Fibroblast of skin of back (primary cell): ENCODE results near the gene TTC7B.
A peak's percentile ranks its signal among the peaks of the same experiment; 100 is the strongest.
"Not testable (repeated sequence)": the region's sequence is repeated elsewhere in the genome, so short reads cannot be mapped to it uniquely, and the experiment has no call there.

Experiments used
- DNase-seq: peaks from one replicate; pipeline ENCODE4 v3.0.0-alpha.2; 2013

TTC7B gene

GRCh38 chr14:90830931-90831701 is 14.9 kb upstream of the TTC7B start:
- DNase-seq = no peak

- no peak for DNase-seq
Measured at GRCh38 chr14:90829677-90830076, 13.4 kb upstream of the TTC7B start.

GRCh38 chr14:90828642-90829487 is 12.6 kb upstream of the TTC7B start:
- DNase-seq = no peak

- DNase-seq = peak; percentile 87
Measured at GRCh38 chr14:90827919-90828610, 11.8 kb upstream of the TTC7B start.

- DNase-seq = not testable (repeated sequence)
Measured at GRCh38 chr14:90823542-90823941, 7.3 kb upstream of the TTC7B start.

GRCh38 chr14:90820958-90821357 is 4.7 kb upstream of the TTC7B start:
- peak; percentile 11 for DNase-seq

GRCh38 chr14:90819734-90820393 is 3.6 kb upstream of the TTC7B start:
- no peak for DNase-seq

- DNase-seq = no peak
Measured at GRCh38 chr14:90818715-90819114, 2.5 kb upstream of the TTC7B start.

GRCh38 chr14:90816681-90817436 is 629 bp upstream of the TTC7B start:
- no peak for DNase-seq

- no peak for DNase-seq
Measured at GRCh38 chr14:90815572-90815821, 733 bp downstream of the TTC7B start.

GRCh38 chr14:90814806-90815571 is 1.2 kb downstream of the TTC7B start:
- no peak for DNase-seq

- DNase-seq = no peak
Measured at GRCh38 chr14:90813442-90813841, 2.8 kb downstream of the TTC7B start.

GRCh38 chr14:90812109-90812508 is 4.1 kb downstream of the TTC7B start:
- DNase-seq = no peak

- DNase-seq = no peak
Measured at GRCh38 chr14:90811641-90812040, 4.6 kb downstream of the TTC7B start.

GRCh38 chr14:90810806-90811205 is 5.4 kb downstream of the TTC7B start:
- DNase-seq = no peak

GRCh38 chr14:90809530-90810312 is 6.5 kb downstream of the TTC7B start:
- no peak for DNase-seq

GRCh38 chr14:90808759-90809529 is 7.3 kb downstream of the TTC7B start:
- peak; percentile 28 for DNase-seq

- DNase-seq = no peak
Measured at GRCh38 chr14:90807060-90807459, 9.2 kb downstream of the TTC7B start.

- DNase-seq = no peak
Measured at GRCh38 chr14:90805662-90806540, 10.3 kb downstream of the TTC7B start.
